Measurements from ENCODE around the gene MAST1. TPM values are rescaled to one million over a fixed set of nuclear protein-coding genes. Genes with fewer than 3 reads are reported as not detected.

MAST1 gene
- total RNA-seq, 2 donors from 2014 or later = 0.42 to 1.4 TPM

DNA sequence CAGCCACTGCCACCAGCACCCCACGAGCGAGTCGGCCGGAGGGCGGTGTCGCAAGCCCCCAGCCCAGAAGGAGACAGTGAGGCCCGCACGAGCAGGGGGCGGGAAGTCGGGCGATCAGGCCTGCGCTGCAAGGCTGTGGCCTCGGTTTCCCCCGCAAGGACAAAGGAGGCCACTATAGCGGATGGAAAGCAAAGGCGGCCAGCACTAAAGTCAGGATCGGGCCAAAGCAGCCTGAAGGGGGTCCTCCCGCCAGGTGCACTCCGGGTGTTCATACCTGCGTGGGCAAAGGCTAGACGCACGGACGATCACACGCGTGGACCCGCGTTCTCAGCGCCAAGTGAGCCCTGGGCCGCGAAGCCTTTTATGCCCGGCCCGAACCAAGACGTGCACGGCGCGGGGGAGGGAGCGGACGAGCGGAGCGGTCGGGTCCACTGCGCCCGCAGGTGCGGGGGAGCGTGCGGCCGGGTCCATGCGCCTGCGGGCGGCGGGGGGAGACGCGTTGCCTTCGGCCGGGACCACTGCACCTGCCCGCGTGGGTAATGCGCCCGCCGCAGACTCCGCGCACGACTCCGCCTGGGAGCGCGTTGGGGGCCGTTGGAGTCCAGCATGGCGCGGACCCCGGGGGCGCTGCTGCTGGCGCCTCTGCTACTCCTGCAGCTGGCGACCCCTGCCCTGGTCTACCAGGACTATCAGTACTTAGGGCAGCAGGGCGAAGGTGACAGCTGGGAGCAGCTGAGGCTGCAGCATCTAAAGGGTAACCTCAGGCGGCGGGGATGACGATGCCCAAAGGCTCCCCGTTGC lies 36.6 kb upstream of the MAST1 start, which contains the start of the genes PRDX2 and THSD8:
Gene PRDX2 (minus strand): TSS at position 335 of the 801 bp plus-strand sequence. CDS start 539 bp downstream, outside the sequence.
Gene THSD8 (plus strand): TSS at position 604 of the 801 bp plus-strand sequence. CDS start 3 bp downstream, at position 607.
- Histone ChIP-seq H3K4me1 (peaks cover under 1% of the 10 kb centered on the region), H3K9ac (ENCODE audit: low read depth in 2 of 2, low read length in 2 of 2) (peak within 1 kb of the TSS; percentile 92 to 99), H3K36me3 (no peaks in the 10 kb centered on the region), H3K27me3 (no peaks in the 10 kb centered on the region), H3K4me3 (peak within 1 kb of the TSS; percentile 68), H3K27ac (peak within 1 kb of the TSS; percentile 48), H3K9me3 (no peaks in the 10 kb centered on the region)
- TF ChIP-seq, protein P1, sequence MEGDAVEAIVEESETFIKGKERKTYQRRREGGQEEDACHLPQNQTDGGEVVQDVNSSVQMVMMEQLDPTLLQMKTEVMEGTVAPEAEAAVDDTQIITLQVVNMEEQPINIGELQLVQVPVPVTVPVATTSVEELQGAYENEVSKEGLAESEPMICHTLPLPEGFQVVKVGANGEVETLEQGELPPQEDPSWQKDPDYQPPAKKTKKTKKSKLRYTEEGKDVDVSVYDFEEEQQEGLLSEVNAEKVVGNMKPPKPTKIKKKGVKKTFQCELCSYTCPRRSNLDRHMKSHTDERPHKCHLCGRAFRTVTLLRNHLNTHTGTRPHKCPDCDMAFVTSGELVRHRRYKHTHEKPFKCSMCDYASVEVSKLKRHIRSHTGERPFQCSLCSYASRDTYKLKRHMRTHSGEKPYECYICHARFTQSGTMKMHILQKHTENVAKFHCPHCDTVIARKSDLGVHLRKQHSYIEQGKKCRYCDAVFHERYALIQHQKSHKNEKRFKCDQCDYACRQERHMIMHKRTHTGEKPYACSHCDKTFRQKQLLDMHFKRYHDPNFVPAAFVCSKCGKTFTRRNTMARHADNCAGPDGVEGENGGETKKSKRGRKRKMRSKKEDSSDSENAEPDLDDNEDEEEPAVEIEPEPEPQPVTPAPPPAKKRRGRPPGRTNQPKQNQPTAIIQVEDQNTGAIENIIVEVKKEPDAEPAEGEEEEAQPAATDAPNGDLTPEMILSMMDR (IDR thresholded peaks at IDR 0.05) = no peak
- peak; percentile 87 for DNase-seq
- intact Hi-C loops (cut with DNase I) = no loop called here

DNA sequence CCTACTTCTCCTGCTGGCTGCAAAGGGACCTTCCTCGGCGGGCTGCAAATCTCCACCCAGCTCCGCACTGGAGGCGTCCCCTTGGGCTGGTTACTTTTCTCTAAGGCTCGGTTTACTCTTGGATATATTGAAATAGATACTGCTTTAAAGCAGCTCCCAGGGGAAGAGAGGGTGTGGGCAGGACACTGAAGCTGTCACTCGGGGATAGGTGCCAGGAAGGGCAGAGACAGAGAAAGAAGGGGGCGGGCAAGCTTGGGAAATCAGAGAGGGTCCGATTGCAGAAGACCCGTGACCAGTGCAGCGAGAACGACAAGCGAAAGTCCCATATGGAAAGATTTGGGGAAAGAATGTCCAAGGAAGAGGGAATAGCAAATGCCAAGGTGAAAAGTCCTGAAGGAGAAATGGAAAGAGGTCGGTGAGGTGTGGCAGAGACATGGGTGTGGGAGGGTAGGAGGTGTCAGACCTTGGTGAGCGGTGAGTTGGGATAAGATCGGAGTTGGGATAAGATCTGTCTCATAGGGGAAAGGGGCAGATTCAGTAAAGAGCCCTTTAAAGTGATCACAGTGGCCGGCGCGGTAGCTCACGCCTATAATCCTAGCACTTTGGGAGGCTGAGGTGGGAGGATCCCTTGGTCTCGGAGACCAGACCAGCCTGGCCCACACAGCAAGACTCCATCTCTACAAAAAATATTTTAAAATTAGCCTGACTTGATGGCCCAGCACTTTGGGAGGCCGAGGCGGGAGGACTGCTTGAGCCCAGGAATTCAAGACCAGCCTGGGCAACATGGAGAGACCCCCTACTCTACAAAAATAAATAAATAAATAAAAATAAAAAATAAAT lies 35.8 kb upstream of the MAST1 start:
- intact Hi-C loops (cut with DNase I) = no loop called here
- peak; percentile 57 for DNase-seq
- peaks cover 7% of the 10 kb centered on the region for H3K4me1 ChIP-seq

DNA sequence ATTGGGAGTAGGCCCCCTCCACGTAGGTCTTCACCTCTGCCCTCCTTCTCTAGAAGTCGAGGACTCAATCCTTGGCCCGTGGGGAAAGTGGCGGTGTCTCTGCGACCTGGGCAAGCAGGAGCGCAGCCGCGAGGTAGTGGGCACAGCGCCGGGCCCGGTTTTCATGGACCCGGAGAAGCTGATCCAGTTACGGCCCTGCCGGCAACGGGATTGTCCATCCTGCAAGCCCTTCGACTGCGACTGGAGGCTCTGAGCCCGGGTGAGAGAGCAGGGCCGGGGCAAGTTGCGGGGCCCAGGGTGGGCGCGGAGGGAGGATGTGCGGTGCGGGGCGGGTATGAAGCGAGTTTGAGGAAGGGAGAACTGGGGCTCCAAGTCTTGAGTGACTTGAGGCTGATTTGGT lies 34.3 kb upstream of the MAST1 start:
- Histone ChIP-seq H3K9me3 (no peaks in the 10 kb centered on the region), H3K4me1 (peaks cover 7% of the 10 kb centered on the region), H3K4me3 (no peak overlapping the region), H3K36me3 (no peaks in the 10 kb centered on the region), H3K9ac (ENCODE audit: low read depth in 2 of 2, low read length in 2 of 2) (no peak overlapping the region), H3K27me3 (no peaks in the 10 kb centered on the region), H3K27ac (no peak overlapping the region)
- TF ChIP-seq, protein P1 (IDR thresholded peaks at IDR 0.05) = no peak
- intact Hi-C loops (cut with DNase I) = no loop called here
- no peak for DNase-seq

More for the DNA sequence above, 35.8 kb upstream of the MAST1 start:
- peak overlapping the region; percentile 48 for H3K27ac ChIP-seq
- H3K27me3 ChIP-seq = no peaks in the 10 kb centered on the region
- no peaks in the 10 kb centered on the region for H3K36me3 ChIP-seq
- TF ChIP-seq, protein P1 (IDR thresholded peaks at IDR 0.05) = no peak
- peak overlapping the region; percentile 92 to 99 for H3K9ac ChIP-seq (ENCODE audit: low read depth in 2 of 2, low read length in 2 of 2)
- no peaks in the 10 kb centered on the region for H3K9me3 ChIP-seq
- peak overlapping the region; percentile 68 for H3K4me3 ChIP-seq

DNA sequence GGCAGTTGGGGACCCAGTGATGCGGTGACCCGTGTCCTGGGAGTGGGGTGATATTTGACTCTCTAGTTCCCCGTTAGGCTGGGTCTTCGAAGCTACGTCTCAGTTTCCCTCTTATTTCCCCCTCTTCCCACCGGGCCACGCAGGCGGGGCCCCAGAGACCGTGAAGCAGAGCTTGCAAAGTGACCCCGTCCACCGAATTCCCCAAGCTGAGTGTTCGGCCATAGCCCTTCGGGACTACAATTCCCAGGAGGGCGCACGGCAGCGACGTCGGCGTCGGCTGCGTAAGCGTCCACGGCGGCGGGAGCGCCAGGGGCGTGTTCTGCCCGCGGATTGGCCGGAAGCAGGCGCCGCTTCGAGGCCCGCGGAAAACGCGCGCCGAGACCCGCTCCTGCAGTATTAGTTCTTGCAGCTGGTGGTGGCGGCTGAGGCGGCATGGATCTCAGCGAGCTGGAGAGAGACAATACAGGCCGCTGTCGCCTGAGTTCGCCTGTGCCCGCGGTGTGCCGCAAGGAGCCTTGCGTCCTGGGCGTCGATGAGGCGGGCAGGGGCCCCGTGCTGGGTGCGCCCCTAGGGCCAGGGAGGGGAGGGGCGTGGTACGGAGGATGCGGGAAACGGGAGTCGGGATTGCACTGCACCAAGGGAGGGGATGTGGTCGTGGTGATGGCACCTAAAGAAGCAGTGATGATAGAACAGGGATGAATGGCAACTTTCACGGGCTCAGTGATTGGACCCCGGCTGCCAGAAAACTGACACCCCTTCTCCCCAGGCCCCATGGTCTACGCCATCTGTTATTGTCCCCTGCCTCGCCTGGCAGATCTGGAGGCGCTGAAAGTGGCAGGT lies 31.9 kb upstream of the MAST1 start, which contains the start of gene RNASEH2A:
Gene RNASEH2A (plus strand): TSS at position 343 of the 840 bp plus-strand sequence. CDS start 90 bp downstream, at position 433.
- intact Hi-C loops (cut with DNase I) = no loop called here
- TF ChIP-seq, protein P1 (IDR thresholded peaks at IDR 0.05) = no peak

More for the DNA sequence above, 31.9 kb upstream of the MAST1 start, which contains the start of gene RNASEH2A:
- H3K27me3 ChIP-seq = no peaks in the 10 kb centered on the region
- peak within 1 kb of the TSS; percentile 82 for H3K4me3 ChIP-seq
- peaks cover 7% of the 10 kb centered on the region for H3K4me1 ChIP-seq
- DNase-seq = peak; percentile 90
- peak within 1 kb of the TSS; percentile 77 to 97 for H3K9ac ChIP-seq (ENCODE audit: low read depth in 2 of 2, low read length in 2 of 2)
- H3K9me3 ChIP-seq = no peaks in the 10 kb centered on the region
- H3K27ac ChIP-seq = no peak within 1 kb of the TSS
- H3K36me3 ChIP-seq = no peaks in the 10 kb centered on the region
